Activated T-helper 1 cell treated with Interleukin-2 at 50 U/mL for 16 hours (primary cell): Measurements from ENCODE around the gene ERCC1.

ENCODE experiments used
- DNase-seq: peaks from one replicate; pipeline ENCODE4 v3.0.0-alpha.2; 2020; ENCODE audit warnings: low read depth

The ERCC1 gene

DNA sequence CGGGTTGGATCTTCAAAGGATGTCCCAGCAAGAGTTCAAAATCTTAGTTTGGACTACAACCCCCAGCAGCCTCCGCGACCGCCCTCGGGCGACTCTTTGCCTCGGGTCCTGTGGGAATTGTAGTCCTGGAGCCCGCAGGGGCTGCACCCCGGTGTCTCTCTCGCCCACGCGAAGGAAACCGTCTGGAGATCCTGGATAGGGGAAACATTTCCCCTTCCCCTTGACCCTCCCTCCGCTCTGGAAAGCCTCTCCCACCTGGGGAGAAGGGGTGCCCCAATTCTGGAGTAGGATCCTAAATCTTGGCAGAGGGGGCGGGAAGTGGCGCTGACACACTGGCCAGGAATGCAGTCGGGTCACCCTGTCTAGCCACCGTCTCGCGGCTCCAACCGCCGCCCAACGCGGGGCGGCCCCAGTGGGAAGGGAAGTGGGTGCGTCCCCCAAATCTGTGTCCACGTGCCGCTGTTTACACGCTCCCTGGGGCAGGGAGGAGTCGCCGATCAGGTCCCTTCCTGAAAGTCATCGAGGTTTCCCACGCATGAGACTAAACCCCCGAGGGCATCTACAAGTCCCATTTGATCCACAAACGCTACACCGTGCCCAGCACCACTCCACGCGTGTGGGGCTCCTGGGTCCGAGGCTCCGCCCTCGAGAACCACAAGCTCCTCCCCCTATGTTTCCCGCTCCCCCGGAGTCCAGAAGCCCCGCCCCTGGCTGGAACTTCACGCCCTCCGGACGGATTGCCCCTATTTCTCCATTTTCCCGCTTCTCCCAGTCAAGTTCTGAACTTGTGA is 18.1 kb downstream of the ERCC1 start:
- DNase-seq: peak; percentile 65

DNA sequence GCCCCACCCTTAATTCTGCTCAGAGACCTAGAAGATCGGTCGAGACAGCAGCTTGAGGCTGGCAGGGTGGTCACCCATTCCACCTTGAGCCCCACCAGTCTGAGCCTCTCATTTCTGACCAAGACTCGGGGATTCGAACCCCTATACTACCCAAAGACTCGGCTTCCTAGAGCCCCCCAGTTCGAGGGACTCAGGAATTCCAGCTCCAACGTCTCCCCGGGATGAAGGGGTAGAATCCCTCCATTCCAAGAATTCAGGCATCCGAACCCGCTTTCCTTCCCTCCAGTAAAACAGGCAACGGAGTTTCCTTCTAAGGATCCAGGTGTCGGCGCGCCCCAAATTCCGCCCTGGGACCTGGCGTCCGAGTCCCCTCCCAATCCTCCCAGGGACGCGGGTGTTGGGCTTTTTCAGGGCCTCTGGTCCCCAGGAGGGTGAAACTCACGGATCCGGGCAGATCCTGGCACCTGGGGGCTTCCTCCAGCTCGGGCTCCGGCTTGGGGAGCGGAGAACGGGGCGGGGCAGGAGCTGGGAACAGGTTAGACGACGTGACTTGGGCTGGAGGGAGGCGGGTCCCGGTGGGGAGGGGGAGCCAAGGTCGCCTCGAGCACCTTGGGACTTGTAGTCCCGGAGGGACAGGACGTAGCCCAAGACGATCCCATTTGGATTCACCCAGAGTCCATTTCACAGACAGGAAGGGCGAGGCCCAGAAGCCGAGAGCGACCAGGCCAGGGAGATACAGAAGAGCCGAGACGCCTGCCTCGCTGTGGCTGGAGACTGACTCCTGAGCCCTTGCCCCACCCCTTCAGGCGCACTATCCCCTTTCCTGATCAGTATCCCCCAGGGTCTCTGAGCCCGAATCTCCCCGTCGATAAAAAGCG is 18.9 kb downstream of the ERCC1 start, which contains the start of gene PPP1R13L:
Gene PPP1R13L, minus strand, starts transcription at position 513 of the 878 bp plus-strand sequence. CDS start 6,751 bp downstream, outside the sequence.
- no peak for DNase-seq

DNA sequence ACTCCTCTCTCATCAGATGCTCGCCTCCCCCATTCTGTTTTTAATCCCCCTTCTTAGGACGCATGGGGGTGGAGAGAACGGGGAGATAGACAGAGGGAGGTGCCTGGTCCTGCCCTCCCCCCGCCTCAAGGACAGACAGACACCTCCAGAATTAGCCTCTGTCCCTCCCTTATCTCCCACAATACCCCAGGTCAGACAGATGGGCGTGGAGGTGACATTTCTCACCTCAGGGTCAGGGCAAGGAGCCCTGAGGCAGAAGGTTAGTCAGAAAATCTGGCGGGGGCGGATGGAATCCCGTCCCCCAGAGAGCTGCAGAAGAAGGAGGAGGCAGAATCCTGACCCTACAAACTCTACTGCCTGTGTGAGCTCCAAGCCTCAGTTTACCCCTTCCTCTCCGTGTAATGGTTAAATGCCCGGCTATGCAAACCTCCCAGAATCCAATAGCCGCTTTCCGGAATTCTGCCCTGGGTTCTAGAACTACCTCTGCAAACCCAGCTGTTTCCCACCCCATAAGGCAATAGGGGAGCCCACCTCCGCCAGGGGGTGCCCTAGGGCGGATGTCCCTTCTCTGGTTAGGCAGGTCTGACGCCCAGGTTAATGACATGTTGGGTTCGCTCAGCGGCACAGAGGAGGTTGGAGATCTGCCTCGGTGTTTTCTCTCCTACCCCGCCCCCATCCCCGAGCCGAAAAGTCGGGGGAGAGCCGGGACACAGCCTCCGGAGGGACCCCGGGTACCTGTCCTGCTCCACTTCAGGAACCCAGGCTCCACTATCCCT is 19.7 kb downstream of the ERCC1 start:
- DNase-seq: peak; percentile 24

DNA sequence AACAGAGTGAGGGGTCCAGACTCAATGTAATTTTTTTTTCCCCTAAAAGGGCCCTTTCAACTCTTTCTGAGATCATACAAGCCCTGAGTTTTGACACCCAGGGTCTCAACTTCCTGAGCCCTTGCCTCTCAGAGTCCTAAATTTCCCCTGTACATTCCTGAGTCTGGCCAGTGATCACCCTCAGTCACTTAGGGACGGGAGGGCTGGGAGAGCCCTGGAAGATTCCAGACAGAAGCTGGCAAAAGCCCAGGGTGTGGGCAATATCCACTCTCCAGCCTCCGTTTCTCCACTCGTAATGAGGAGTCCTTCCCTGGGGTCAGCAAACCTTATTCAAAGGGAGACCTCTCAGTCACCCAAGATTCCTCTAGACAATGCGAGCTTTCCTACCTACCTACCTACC is 20.4 kb downstream of the ERCC1 start:
- no peak for DNase-seq

DNA sequence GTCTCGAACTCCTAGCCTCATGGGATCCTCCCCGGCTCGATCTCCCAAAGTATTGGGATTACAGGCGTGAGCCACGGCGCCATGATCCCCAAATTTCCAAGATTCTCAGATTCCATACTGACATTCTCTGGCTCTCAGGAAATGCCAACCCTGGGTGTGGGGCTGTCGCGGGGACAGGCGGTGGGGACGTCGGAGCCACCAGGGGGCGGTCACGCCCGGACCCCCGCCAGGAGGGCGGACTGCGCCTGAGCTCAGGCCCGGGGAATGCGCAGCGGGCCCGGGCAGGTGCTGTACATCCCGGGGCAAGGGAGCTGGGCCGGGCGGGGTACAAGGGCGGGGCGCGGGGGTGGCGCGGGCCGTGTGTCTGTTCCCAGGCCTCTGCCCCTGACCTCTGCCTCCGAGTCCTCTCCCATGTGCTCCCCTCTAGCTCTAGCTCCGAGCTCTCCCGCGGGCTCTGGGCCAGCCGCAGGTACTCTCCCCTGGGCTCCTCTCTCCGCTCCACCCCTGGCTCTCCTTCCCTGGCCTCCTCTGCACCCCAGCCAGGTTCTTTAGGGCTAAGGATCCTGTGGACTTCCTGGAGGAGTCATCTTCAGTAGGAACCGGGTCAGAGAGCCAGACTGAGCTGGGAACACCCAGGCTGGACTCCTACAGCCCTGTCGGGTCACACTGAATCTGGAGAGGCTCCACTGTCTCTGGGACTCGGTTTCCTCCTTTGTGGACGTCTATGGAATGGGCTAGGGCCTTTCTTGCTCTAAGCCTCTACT is 21.2 kb downstream of the ERCC1 start:
- DNase-seq: no peak

DNA sequence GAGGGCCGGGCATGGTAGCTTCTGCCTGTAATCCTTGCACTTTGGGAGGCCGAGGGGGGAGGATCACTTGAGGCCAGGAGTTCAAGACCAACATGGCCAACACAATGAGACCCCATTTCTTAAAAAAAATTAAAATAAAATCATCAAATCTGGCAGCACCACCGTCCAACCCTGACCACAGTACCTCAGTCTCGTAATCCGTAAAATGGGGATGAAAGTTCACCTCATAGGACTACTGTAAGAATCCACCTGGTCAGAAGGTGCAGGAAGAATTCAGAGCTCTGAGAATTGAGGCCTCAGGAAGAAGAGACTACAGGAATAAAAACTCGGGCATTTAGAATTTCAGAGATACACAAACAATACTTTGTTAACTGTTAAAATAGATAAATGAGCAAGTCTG is 21.9 kb downstream of the ERCC1 start:
- DNase-seq: no peak

DNA sequence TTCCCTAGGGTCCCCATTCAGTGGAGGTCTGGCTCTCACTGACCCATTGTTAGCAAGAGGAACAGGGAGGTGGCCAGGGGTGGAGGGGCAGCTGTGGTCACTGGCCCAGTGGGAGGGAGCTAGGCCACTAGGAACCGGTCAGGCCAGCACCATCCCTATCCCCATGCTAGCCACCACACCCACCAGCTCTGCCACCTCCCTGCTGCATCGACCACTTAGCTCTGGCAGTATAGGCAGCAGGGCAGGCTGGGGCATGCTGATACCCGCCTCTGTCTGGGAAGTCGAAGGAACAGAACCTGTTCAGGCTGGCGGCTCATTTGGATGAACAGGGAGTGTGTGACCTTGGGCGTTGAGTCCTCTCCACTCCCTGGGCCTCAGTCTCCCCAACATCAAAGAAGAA is 23.5 kb downstream of the ERCC1 start:
- no peak for DNase-seq

DNA sequence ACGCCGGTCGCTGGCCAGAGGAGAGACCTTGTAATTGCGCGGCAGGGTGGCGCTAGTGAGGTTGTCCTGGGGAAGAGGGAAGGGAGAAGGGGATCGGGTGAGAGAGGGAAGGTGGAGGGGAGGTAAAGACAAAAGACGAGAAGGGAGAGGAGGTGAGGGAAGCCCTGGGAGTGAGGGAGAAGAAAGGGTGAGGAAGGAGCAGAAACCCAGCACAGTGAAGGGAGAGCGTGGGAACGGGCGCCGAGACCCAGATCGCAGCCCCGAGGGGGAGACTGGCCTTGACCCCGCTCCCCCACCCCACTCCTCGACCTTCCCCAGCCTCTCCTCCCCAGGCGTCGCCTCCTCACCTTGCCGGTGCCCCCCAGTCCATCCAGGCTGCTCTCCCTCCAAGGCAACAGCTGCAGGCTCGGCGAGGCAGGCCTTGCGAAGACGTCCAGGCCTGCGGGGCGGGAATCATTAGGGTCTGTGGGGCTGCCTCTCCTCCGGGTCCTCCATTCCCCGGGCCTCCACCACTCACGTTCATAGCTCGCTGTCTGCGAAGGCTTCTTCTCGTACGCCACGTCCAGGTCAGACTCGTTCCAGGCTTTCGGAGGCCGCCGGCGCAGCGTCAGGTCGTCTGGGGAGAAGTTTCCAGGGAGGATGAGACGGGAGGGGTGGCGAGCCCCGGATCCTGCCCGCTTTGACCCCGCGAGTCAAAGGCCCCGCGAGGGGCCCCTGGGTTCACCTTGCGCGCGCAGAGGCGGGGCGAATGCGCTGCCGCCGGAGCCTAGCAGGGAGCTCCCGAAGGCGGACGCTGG is 27.7 kb downstream of the ERCC1 start:
- DNase-seq: no peak

DNA sequence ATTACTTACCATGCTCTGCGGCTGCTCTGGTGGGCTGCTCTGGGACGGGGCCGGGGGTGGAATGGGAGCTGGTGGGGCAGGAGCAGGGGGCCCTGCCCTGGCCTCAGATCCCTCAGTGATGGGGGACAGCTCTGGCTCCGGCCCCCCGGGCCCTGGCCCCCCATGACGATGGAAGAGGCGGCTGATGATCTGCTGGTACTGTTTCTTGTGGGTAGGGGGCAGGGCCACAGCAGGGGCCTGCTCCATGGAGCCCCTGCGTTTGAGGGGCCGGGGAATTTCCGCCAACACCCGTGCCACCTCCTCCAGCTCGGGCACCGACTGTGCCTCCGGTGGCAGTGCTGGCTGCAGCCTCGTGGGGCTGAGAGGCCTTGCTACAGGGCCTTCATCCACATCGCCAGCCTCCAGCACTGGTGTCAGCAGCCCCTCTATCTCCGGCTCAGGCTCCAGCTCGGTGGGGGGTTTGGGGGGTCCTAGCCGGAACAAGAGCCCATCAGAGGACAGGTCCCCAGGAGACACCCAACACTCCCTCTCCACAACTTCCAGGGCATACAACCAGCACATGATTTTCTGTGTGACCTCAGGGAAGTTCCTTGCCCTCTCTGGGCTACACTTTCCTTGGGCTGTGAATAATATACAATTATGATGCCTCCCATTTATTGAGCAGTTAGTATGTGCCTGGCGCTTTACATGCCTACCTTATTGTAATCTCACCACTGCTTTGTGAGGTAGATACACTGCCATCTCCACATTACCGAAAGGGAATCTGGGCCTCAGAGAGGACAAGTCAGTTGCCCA is 31.6 kb downstream of the ERCC1 start:
- no peak for DNase-seq

DNA sequence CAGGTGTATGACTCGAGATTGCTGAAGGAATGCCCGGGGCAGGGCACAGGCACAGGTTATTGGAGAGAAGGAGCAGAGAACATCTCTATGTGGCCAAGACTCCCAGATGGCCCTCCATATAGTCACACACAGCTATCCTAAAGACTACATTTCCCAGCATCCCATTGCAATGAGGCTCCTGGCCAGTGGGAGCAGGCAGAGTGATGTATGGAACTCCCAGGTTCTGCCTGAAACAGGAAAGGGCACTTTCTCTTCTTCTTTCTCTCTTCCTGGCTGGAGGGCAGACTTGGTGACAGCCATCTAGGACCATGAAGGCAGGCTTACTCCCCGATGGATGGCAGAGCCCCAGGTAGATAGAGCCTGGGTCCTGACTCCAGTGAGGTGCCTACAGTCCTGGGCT is 32.4 kb downstream of the ERCC1 start:
- no peak for DNase-seq

DNA sequence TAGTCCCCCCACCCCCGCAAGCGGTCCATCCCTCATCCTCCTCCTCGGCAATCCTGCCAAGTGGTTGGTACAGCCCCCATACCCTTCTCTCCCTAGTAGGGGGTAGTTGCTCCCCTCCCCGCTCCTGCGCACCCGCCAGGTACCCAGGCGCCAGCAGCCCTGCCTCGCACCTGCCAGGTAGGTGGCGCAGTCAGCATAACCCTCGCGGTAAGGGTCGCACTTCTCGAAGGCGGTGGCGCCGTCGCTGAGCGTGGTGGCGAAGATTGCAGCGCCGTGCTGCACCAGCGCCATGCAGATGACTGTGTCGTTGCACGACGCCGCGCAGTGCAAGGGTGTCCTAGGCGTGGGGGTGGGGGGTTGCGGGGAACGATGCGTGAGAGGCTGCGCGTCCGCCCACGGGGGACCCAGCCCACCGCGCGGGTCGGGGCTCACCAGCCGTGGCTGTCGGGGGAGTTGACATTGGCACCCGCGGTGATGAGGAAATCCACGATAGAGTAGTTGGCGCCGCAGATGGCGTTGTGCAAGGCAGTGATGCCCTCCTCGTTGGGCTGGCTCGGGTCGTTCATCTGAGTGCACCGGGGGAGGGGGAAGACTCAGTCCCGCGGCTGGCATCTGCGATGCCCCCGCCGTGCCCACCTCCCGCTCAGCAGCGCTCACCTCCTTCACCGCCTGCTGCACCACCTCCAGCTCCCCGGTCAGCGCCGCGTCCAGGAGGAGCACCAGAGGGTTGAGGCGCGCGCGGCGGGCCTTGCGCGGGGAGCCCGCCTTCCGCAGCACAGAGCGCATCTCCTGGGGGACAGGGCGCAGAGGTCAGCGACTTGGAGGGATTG is 38.1 kb downstream of the ERCC1 start:
- no peak for DNase-seq

DNA sequence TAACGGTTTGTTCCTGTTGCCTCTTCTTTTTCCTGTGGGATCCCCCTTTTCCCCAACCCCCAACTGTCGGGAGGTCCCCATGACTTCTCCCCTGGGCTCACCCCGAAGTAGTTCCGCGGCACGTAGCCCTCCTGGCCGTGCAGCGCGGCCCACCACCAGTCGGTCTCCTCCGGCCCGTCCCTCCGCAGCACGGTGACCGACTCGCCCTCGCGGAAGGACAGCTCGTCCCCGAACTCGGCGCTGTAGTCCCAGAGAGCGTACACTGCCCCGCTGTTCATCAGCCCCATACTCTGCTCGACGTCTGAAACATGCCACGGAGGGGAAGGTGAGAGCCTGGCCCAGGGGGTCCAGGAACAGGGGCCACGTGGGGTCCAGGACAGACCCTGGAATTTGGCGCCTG is 41.3 kb downstream of the ERCC1 start:
- no peak for DNase-seq

DNA sequence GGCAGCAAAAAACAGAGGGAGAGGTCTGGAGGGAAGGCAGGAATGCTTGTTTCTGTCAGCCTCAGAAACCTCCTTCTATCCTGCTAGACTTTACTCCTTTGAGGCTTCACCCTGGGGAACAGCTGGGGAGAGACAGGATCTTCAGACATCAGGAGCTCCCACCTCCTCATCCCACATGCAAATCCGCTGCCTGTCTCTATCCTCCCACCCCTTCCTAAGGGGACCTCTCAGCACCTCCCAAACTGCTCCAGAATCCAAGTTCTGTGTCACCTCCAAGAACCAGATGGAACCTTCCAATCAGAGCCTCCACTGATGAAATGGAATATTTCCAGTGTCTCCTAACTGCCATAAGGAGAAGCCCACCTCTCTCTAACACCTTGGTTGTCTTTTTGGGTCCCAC is 43.6 kb downstream of the ERCC1 start:
- no peak for DNase-seq

DNA sequence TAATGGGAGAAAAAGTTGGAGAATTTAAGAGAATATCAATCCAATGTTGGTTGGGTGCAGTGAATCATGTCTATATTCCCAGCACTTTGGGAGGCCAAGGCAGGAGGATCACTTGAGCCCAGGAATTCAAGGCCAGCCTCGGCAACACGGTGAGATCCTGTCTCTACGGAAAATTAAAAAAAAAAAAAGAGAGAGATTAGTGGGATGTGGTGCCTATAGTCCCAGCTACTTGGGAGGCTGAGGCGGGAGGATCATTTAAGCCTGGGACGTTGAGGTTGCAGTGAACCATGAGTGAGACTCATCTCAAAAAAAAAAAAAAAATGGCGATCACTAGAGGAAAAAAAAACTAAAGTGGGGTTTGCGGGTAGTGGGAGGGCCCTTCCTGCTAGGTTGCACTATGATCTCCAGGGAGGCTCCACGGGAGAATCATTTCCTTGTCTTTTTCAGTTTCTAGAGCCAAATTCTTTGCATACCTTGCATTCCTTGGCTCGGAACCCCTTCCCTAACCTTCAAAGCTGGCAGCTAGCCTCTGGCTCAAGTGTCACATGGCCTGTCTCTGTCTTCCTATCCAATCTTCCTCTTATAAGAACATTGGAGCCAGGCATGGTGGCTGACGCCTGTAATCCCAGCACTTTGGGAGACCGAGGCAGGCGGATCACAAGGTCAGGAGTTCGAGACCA is 47.5 kb downstream of the ERCC1 start:
- no peak for DNase-seq

DNA sequence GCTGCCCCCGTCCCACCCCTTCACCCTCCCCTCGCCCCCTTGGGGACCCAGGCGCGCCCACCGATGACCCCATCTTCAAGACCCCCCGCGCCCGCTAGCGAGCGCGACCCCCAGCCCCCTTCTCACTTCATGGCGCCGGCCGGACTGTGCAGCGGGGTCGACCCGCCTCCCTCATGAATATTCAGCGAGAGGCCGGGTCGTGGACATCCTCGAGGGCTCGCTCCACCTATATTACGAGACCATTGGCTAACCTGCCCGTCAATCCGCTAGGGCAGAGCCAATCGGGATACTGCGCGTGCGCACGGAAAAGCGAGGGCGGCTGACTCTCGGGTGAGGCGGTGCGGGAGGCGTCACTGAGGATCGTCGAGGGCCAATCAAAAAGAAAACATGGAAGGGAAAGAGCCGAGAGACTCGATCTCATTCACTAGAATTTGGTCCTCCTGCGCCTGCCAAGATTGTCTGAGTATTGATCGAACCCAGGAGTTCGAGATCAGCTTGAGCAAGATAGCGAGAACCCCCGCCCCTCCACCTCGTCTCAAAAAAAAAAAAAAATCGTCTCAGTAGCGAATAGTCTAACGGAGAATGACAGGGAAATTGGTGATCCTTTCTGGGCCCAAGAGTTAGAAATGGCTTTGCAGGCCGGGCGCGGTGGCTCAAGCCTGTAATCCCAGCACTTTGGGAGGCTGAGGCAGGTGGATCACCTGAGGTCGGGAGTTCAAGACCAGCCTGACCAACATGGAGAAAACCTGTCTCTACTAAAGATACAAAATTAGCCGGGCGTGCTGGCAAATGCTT is 53.1 kb downstream of the ERCC1 start, which contains the start of gene ERCC2:
Gene ERCC2, minus strand, starts transcription at position 164 of the 795 bp plus-strand sequence. Its CDS starts 33 bp downstream, at position 131.
- peak; percentile 99 for DNase-seq

DNA sequence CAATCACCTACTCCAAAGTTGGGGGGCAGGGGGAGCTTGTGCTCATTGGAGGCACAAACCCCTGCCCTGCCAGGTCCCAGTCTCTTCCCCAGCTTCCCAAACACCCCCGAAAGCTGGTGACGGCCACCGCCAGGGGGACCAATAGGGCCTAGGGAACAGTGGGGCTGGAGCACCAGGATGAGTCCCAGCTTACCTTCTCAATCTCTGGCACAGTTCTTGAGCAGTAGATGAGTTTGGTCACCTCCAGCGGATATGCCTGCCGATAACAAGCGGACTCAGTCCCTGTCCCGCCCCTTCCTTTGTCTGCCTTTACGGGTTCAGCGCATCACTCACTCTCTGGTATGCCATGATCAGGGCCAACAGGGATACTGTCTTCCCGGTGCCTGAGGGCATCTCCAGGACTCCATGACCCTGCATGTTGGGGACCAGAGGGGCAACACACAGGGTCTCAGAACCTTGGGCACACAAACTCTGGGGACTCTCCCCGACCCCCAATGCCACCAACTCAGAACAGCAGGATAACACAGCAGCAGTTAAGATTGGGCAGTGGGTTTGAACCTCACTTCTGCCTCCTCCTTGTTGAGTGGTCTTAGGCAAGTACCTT is 54.9 kb downstream of the ERCC1 start:
- no peak for DNase-seq

DNA sequence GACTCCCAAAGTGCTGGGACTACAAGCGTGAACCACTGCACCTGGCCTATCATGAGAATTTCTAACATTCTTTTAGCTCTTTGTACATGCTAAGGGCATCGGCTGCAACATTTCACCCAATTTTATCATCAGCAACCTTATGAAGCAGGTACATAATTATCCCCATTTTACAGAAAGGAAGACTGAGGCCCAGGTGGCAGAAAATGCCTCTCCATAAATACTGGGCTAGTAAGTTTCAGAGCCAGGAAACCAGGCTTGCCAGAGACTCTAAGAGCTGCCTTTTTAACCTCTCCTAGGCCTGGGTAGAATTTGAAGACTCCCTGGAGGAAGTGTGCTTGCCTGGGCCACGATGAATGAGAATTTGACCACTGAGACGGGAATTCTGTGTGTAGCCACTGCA is 55.6 kb downstream of the ERCC1 start:
- no peak for DNase-seq
